IMR-90 (cell line): ENCODE results near the gene CELA2B. TPM values are rescaled to one million over a fixed set of nuclear protein-coding genes. Genes with fewer than 3 reads are reported as not detected.
"Not testable (repeated sequence)": the region's sequence is repeated elsewhere in the genome, so short reads cannot be mapped to it uniquely, and the experiment has no call there.

ENCODE experiments used
- ATAC-seq: fragments of 200-7000 bp; cut with Tn5 transposase; 2 replicates; pipeline ENCODE4 v1.9.1; 2020; ENCODE audit warnings: low read depth, mild to moderate bottlenecking, moderate library complexity
- BruUV-seq: library from RNA; stranded (reverse); fragments of 400-500 nt; replicated peaks from 2 replicates; lab custom pipeline; 2021; lab: Mats Ljungman, UMichigan
- CTCF ChIA-PET: fragments of 300-600 bp; formaldehyde crosslinking; extraction: SDS; loops from one replicate; lab custom pipeline; 2021; ENCODE audit warnings: antibody characterized with exemption; lab: Yijun Ruan, JAX
- POLR2A ChIA-PET: fragments of 300-600 bp; sonication (Branson Sonifier 250); formaldehyde crosslinking; loops from one replicate; lab custom pipeline; 2022; ENCODE audit warnings: antibody characterized with exemption; ENCODE audit not compliant: unreplicated experiment; lab: Charles Lee
- DNase-seq: peaks from one replicate; pipeline ENCODE4 v3.0.0; 2013
- H2AFZ ChIP-seq: replicated peaks from 2 replicates; pipeline ENCODE3; 2013; ENCODE audit warnings: low read length, mild to moderate bottlenecking; ENCODE audit not compliant: poor library complexity
- H2AK5ac ChIP-seq: 2 replicates; pipeline ENCODE4 v1.6.1; 2013; ENCODE audit warnings: low read depth, low read length, inconsistent platforms
- H2AK9ac ChIP-seq: replicated peaks from 2 replicates; pipeline ENCODE3; 2013; ENCODE audit warnings: mild to moderate bottlenecking, low read depth, low read length, moderate library complexity; ENCODE audit not compliant: poor library complexity
- H2BK120ac ChIP-seq: 2 replicates; pipeline ENCODE4 v1.6.1; 2013; ENCODE audit warnings: low read depth, low read length, inconsistent platforms
- H2BK15ac ChIP-seq: 3 replicates; pipeline ENCODE4 v1.6.1; 2013; ENCODE audit warnings: low read depth, low read length, inconsistent platforms
- H2BK20ac ChIP-seq: 2 replicates; pipeline ENCODE4 v1.6.1; 2013; ENCODE audit warnings: low read depth, mild to moderate bottlenecking, inconsistent platforms, low read length, moderate library complexity
- H2BK5ac ChIP-seq: 2 replicates; pipeline ENCODE4 v1.6.1; 2013; ENCODE audit warnings: mild to moderate bottlenecking, low read depth, low read length, inconsistent platforms; ENCODE audit not compliant: poor library complexity, severe bottlenecking
- H3K14ac ChIP-seq: replicated peaks from 2 replicates; pipeline ENCODE4 v1.6.1; 2013; ENCODE audit warnings: low read depth, low read length, inconsistent platforms
- H3K18ac ChIP-seq: 2 replicates; pipeline ENCODE4 v1.6.1; 2013; ENCODE audit warnings: low read depth, low read length, control low read depth
- H3K23ac ChIP-seq: 2 replicates; pipeline ENCODE4 v1.6.1; 2013; ENCODE audit warnings: low read depth, low read length, inconsistent platforms
- H3K27ac ChIP-seq: 2 replicates; pipeline ENCODE4 v1.5.1; 2013; ENCODE audit warnings: mild to moderate bottlenecking, control low read depth, low read length; ENCODE audit not compliant: insufficient read depth
- H3K27me3 ChIP-seq: 2 replicates; pipeline ENCODE4 v1.6.1; 2013; ENCODE audit warnings: low read length; ENCODE audit not compliant: control insufficient read depth, insufficient read depth
- H3K36me3 ChIP-seq: 2 replicates; pipeline ENCODE4 v1.6.1; 2013; ENCODE audit warnings: low read length, mixed read lengths; ENCODE audit not compliant: control insufficient read depth, insufficient read depth
- H3K4ac ChIP-seq: 2 replicates; pipeline ENCODE4 v1.6.1; 2013; ENCODE audit warnings: low read depth, low read length, inconsistent platforms
- H3K4me1 ChIP-seq: 2 replicates; pipeline ENCODE4 v1.6.1; 2013; ENCODE audit warnings: low read length, mixed read lengths; ENCODE audit not compliant: control insufficient read depth, insufficient read depth
- H3K4me2 ChIP-seq: 2 replicates; pipeline ENCODE4 v1.6.1; 2013; ENCODE audit warnings: low read depth, mild to moderate bottlenecking, control low read depth, low read length, moderate library complexity
- H3K4me3 ChIP-seq: 2 replicates; pipeline ENCODE4 v1.5.1; 2013; ENCODE audit warnings: low read depth, mild to moderate bottlenecking, control low read depth, low read length, moderate library complexity; ENCODE audit not compliant: insufficient read depth
- H3K56ac ChIP-seq: 2 replicates; pipeline ENCODE4 v1.6.1; 2013; ENCODE audit warnings: low read length, inconsistent platforms; ENCODE audit not compliant: insufficient read depth; ENCODE audit errors: extremely low read depth
- H3K79me1 ChIP-seq, 2 experiments: 2 replicates each; pipeline ENCODE4 v1.6.1; 2013; ENCODE audit warnings: low read length in 2 of 2, inconsistent platforms in 1 of 2, low read depth in 1 of 2
- H3K9ac ChIP-seq: 2 replicates; pipeline ENCODE4 v1.6.1; 2013; ENCODE audit warnings: low read depth, low read length, control low read depth
- H3K9me1 ChIP-seq: 2 replicates; pipeline ENCODE4 v1.6.1; 2013; ENCODE audit warnings: low read length, inconsistent platforms; ENCODE audit not compliant: insufficient read depth
- H3K9me3 ChIP-seq: 2 replicates; pipeline ENCODE4 v1.6.1; 2013; ENCODE audit warnings: low read length; ENCODE audit not compliant: control insufficient read depth, insufficient read depth
- H4K20me1 ChIP-seq: 2 replicates; pipeline ENCODE4 v1.6.1; 2013; ENCODE audit warnings: low read length, inconsistent platforms; ENCODE audit not compliant: insufficient read depth
- H4K5ac ChIP-seq: 2 replicates; pipeline ENCODE4 v1.6.1; 2013; ENCODE audit warnings: mild to moderate bottlenecking, low read depth, low read length, control low read depth
- H4K8ac ChIP-seq, 2 experiments: 2 replicates each; pipeline ENCODE4 v1.6.1; 2013; ENCODE audit warnings: low read depth in 2 of 2, low read length in 2 of 2, control low read depth in 1 of 2, inconsistent platforms in 1 of 2
- H4K91ac ChIP-seq: 2 replicates; pipeline ENCODE4 v1.6.1; 2013; ENCODE audit warnings: low read depth, low read length, inconsistent platforms; ENCODE audit not compliant: insufficient read depth
- BHLHE40 ChIP-seq: fragments of 150-350 bp; IDR thresholded peaks from 2 replicates; pipeline ENCODE4 v1.6.1; 2016; ENCODE audit warnings: mild to moderate bottlenecking, low read depth, low read length
- CEBPB ChIP-seq: IDR thresholded peaks from 2 replicates; pipeline ENCODE4 v1.6.1; 2012; ENCODE audit warnings: low read depth, low read length, improper control_type of control experiment
- CHD1 ChIP-seq: IDR thresholded peaks from 2 replicates; pipeline ENCODE4 v1.6.1; 2012; ENCODE audit warnings: low read depth, low read length, improper control_type of control experiment
- FOS ChIP-seq: fragments of 150-350 bp; IDR thresholded peaks from 2 replicates; pipeline ENCODE4 v1.6.1; 2016; ENCODE audit warnings: low read depth, low read length
- MAZ ChIP-seq: IDR thresholded peaks from 2 replicates; pipeline ENCODE4 v1.6.1; 2012; ENCODE audit warnings: low read depth, mild to moderate bottlenecking, low read length, improper control_type of control experiment, moderate library complexity, borderline replicate concordance
- NFE2L2 ChIP-seq: fragments of 150-350 bp; IDR thresholded peaks from 2 replicates; pipeline ENCODE4 v1.6.1; 2016; ENCODE audit warnings: low read depth, mild to moderate bottlenecking, low read length
- RCOR1 ChIP-seq: IDR thresholded peaks from 2 replicates; pipeline ENCODE4 v1.6.1; 2012; ENCODE audit warnings: mild to moderate bottlenecking, low read length, improper control_type of control experiment; ENCODE audit not compliant: insufficient replicate concordance
- WGBS, 2 experiments: methylation state at CpG; one replicate each; pipeline versions ENCODE4 v1.1.5 to v1.1.7; 2013; ENCODE audit warnings: missing lambda C conversion rate in 2 of 2; ENCODE audit not compliant: insufficient read length in 1 of 2; ENCODE audit errors: extremely low coverage in 2 of 2; 5-methylcytosine and 5-hydroxymethylcytosine counted together
- dilution Hi-C: fragments of 300-500 bp; cut with HindIII; formaldehyde crosslinking; loops from one replicate; pipeline ENCODE4 v1.14.3; 2018; ENCODE audit warnings: low sequenced_read_pairs; ENCODE audit not compliant: unreplicated experiment
- in situ Hi-C: fragments of 300-500 bp; cut with MboI; formaldehyde crosslinking; loops from 3 replicates; pipeline ENCODE4 v1.14.3; 2019; ENCODE audit warnings: low sequenced_read_pairs, inconsistent platforms, mixed read lengths
- intact Hi-C: fragments of 100-400 bp; cut with micrococcal nuclease; formaldehyde crosslinking; loops from 2 replicates; pipeline ENCODE4 v1.10.0; 2022
- polyA plus RNA-seq, 3 experiments: library from polyadenylated mRNA; depleted of rRNA; stranded (reverse); fragments of >200 nt; gene quantifications; 2 replicates each; pipeline ENCODE4 v1.2.3, GENCODE V29; 2012; ENCODE audit warnings: low replicate concordance in 1 of 3
- total RNA-seq: library from RNA; depleted of rRNA; stranded (reverse); fragments of >200 nt; gene quantifications from 2 replicates; pipeline ENCODE4 v1.2.3, GENCODE V29; 2012

The CELA2B gene
- total and polyA plus RNA-seq, 2 of the 4 experiments (the other 2 are of a cell fraction): not detected

DNA sequence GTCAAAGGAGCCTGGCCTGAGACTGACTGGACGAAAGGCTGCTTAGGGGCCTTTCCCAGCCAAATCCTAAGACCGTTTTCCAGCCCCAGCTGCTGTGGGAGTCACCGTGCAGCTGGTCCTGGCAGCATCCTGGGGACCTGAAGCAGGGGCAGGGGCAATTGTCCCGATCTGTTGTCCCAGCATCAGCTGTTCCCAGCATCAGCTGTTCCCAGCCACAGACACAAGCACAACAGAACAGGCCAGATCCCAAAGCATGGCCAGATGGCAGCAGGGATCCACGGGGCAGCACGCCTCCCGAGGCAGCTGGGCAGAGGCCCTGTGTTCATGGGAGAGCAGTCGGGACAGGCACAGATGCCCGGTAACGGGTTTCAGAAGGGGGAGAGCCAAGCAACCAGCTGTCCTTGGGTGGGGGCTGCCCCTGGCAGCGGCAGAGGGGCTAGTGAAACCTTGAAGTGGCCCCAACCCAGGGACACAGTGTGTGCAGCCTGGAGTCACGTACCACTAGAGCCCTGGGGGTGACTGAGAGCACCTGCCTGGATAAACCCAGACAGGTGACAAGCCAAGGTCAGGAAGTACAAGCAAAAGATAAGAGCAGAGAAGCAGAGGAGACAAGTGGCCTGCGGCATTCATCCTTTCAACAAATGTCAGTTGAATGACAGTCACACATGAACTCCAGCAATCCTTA, 13.3 kb downstream of the CELA2B start:
- no peak overlapping the region for H2AK5ac ChIP-seq
- no peak overlapping the region for H2BK5ac ChIP-seq
- no peak overlapping the region for H3K27ac ChIP-seq
- ATAC-seq (no peak), DNase-seq (no peak)
- no peak overlapping the region for H2AK9ac ChIP-seq
- H3K4me3 ChIP-seq: no peak overlapping the region
- H4K91ac ChIP-seq: no peak overlapping the region
- H3K23ac ChIP-seq: no peak overlapping the region
- no peak overlapping the region for H3K4me2 ChIP-seq
- peaks cover 8% of the 10 kb centered on the region for H3K36me3 ChIP-seq
- 90% methylated on average over 2 of the region's 13 CpGs; no CpG with 5 or more reads in 1 of the 2 experiments for WGBS, 2 experiments
- no peaks in the 10 kb centered on the region for H3K9me1 ChIP-seq
- H2AFZ ChIP-seq: no peak overlapping the region
- ChIA-PET CTCF (no interaction called here), POLR2A (no interaction called here)
- no peak overlapping the region for H4K8ac ChIP-seq
- H3K79me1 ChIP-seq: no peaks in the 10 kb centered on the region
- no peak overlapping the region for H3K14ac ChIP-seq
- H2BK120ac ChIP-seq: no peak overlapping the region
- intact Hi-C loops: no loop called here
- BruUV-seq: no TSS peak
- no peaks in the 10 kb centered on the region for H3K4me1 ChIP-seq
- H3K27me3 ChIP-seq: no peaks in the 10 kb centered on the region
- in situ Hi-C loops: no loop called here
- TF ChIP-seq CHD1: no peak
- no peak for TF ChIP-seq MAZ
- TF ChIP-seq BHLHE40: no peak
- TF ChIP-seq RCOR1: no peak
- TF ChIP-seq NFE2L2: no peak
- TF ChIP-seq FOS: no peak
- TF ChIP-seq CEBPB: no peak
- no peak overlapping the region for H2BK20ac ChIP-seq
- H3K56ac ChIP-seq: no peak overlapping the region
- no peaks in the 10 kb centered on the region for H4K20me1 ChIP-seq
- H4K5ac ChIP-seq: no peak overlapping the region
- H3K4ac ChIP-seq: no peak overlapping the region
- H2BK15ac ChIP-seq: no peak overlapping the region
- H3K9ac ChIP-seq: no peak overlapping the region
- no peak overlapping the region for H3K18ac ChIP-seq
- no peaks in the 10 kb centered on the region for H3K9me3 ChIP-seq
- dilution Hi-C loops: no loop called here

DNA sequence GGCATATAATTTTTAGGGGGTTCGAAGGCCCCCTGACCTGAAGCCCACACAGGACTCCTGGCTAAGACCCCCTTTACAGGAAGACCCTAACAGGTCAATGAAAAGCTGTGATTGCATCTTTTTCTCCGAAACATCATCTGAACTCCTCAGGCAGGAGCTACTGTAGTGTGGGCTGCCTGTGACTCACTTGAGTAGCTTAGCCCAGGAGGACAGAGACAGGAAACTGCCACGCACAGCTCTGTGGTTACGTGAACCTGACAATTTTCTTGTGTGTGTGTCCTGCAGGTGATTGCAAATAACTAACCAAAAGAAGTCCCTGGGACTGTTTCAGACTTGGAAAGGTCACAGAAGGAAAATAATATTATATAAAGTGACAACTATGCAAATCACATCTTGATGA, 15.1 kb downstream of the CELA2B start:
- H3K4me2 ChIP-seq, H3K27me3 ChIP-seq, BruUV-seq, dilution Hi-C loops, intact Hi-C loops, H3K4ac ChIP-seq, H3K9ac ChIP-seq, CTCF ChIA-PET, POLR2A ChIA-PET, H3K14ac ChIP-seq, H2AK5ac ChIP-seq, H3K18ac ChIP-seq, H2AFZ ChIP-seq, H3K23ac ChIP-seq, H3K56ac ChIP-seq, H4K91ac ChIP-seq, H3K4me1 ChIP-seq, H4K5ac ChIP-seq, H3K9me3 ChIP-seq, H2BK120ac ChIP-seq, H3K27ac ChIP-seq, H3K4me3 ChIP-seq, H3K79me1 ChIP-seq, H2BK5ac ChIP-seq, in situ Hi-C loops, H2BK20ac ChIP-seq, H2AK9ac ChIP-seq, H2BK15ac ChIP-seq, H4K20me1 ChIP-seq, H3K9me1 ChIP-seq, ATAC-seq, H4K8ac ChIP-seq: not testable (repeated sequence)
- 94% methylated on average over 3 of the region's 4 CpGs; no CpG with 5 or more reads in 1 of the 2 experiments for WGBS, 2 experiments
- peak; percentile 46 for DNase-seq
- H3K36me3 ChIP-seq: peaks cover 11% of the 10 kb centered on the region
